ENCODE measurements around the gene GPR137.

GRCh38 chr11:64264371-64264852, 21.2 kb upstream of the GPR137 start:
- no peak for TF ChIP-seq CTCF (IDR thresholded peaks at IDR 0.05)
- no peak for TF ChIP-seq EP300 (IDR thresholded peaks at IDR 0.05)
- no peak for TF ChIP-seq POLR2A (IDR thresholded peaks at IDR 0.05; ENCODE audit: low read depth)
- TF ChIP-seq POLR2AphosphoS5 (IDR thresholded peaks at IDR 0.05), result no peak

Data from esophagus muscularis mucosa (tissue), 4 donors.